H1 (cell line): ENCODE data around the gene CD164L2. TPM values are rescaled to one million over a fixed set of nuclear protein-coding genes. Genes with fewer than 3 reads are reported as not detected.

Experiments used
- CHD7 ChIP-seq: fragments of 300-600 bp; sonication (generic); IDR thresholded peaks from 2 replicates; pipeline ENCODE4 v1.7.1; 2012; ENCODE audit warnings: low read length, moderate library complexity, mild to moderate bottlenecking, inconsistent platforms; ENCODE audit not compliant: insufficient replicate concordance
- JUND ChIP-seq: IDR thresholded peaks from 2 replicates; pipeline ENCODE4 v1.6.1; 2011; ENCODE audit warnings: mild to moderate bottlenecking, improper control_type of control experiment, low read length
- polyA plus RNA-seq, 7 experiments: library from polyadenylated mRNA; depleted of rRNA in 3 of 7; stranded (reverse) in 5 of 7; unstranded in 2 of 7; fragments of >200 nt in 5 of 7; fragments of 200-250 nt in 2 of 7; gene quantifications; 1 replicate in 5 of 7; 2 replicates in 1 of 7; 4 replicates in 1 of 7; pipeline versions ENCODE4 v1.2.1 to v1.2.3, GENCODE V29; 2011 to 2013; ENCODE audit warnings: missing spikeins in 2 of 7, mixed read lengths in 2 of 7
- total RNA-seq: library from RNA; stranded (reverse); fragmentation: NEBNext Ultra II Directional; extraction: Animal tissue kit (Norgen Biotek cat#: 25700); gene quantifications from 2 replicates; pipeline ENCODE4 v1.2.1, GENCODE V29; 2021

The CD164L2 gene
- total and polyA plus RNA-seq, 2 of the 8 experiments (the other 6 are each of a cell fraction or from before 2014, with no cell fraction given) = 3.3 TPM

GRCh38 chr1:27392096-27392777 is 9.1 kb upstream of the CD164L2 start, which contains the start of gene GPR3 (continued):
- TF ChIP-seq JUND = peak; percentile 92
- no peak for TF ChIP-seq CHD7
- TF ChIP-seq, all 59 proteins: peak for 16
